Adrenal gland (tissue), 12 donors: ENCODE measurements around the gene SOX2. TPM values are rescaled to one million over a fixed set of nuclear protein-coding genes. Genes with fewer than 3 reads are reported as not detected.

ENCODE experiments used
- DNase-seq, 7 donors: peaks; one replicate each; pipeline ENCODE4 v3.0.0-alpha.2; 2019 to 2020
- H3K27ac ChIP-seq, 5 donors: fragments of 200-600 bp; sonication (generic) in 4 of 5; 1 replicate in 3 of 5; 2 replicates in 2 of 5; pipeline versions ENCODE4 v1.5.1 to v1.8.0; 2016 to 2020; ENCODE audit warnings: mild to moderate bottlenecking in 1 of 5
- H3K27me3 ChIP-seq: fragments of 200-600 bp; 2 replicates; pipeline ENCODE4 v1.8.0; 2021
- H3K36me3 ChIP-seq, 2 donors: fragments of 200-600 bp; replicated peaks in 1 of 2; 1 replicate in 1 of 2; 2 replicates in 1 of 2; pipeline versions ENCODE4 v1.5.1 to v1.8.0; 2018 to 2022
- H3K4me1 ChIP-seq, 2 donors: fragments of 200-600 bp; replicated peaks in 1 of 2; 1 replicate in 1 of 2; 2 replicates in 1 of 2; pipeline versions ENCODE4 v1.5.1 to v1.8.0; 2018 to 2021
- H3K4me3 ChIP-seq, 4 donors: fragments of 200-600 bp; sonication (generic) in 3 of 4; one replicate each; pipeline ENCODE4 v1.5.1; 2016 to 2018
- H3K9me3 ChIP-seq, 3 donors: fragments of 200-600 bp; sonication (generic) in 1 of 3; replicated peaks in 1 of 3; 1 replicate in 2 of 3; 2 replicates in 1 of 3; pipeline versions ENCODE4 v1.5.1 to v1.8.0; 2016 to 2021
- CTCF ChIP-seq, 6 experiments: fragments of 450-650 bp in 4 of 6; fragments of 200-600 bp in 2 of 6; sonication (generic) in 1 of 6; IDR thresholded peaks; 1 replicate in 5 of 6; 2 replicates in 1 of 6; pipeline versions ENCODE4 v1.5.1 to v1.8.0; 2016 to 2021; ENCODE audit warnings: antibody characterized with exemption in 6 of 6, mild to moderate bottlenecking in 2 of 6, moderate library complexity in 1 of 6
- POLR2A ChIP-seq, 2 donors: fragments of 450-650 bp; IDR thresholded peaks; one replicate each; pipeline ENCODE4 v1.6.1; 2017; ENCODE audit warnings: antibody characterized with exemption in 2 of 2, mild to moderate bottlenecking in 2 of 2, moderate library complexity in 1 of 2
- WGBS, 4 donors: extraction: QIAGEN DNeasy Blood & Tissue Kit in 2 of 4; methylation state at CpG; one replicate each; pipeline versions ENCODE4 v1.1.5 to v1.1.7; 2013 to 2017; 5-methylcytosine and 5-hydroxymethylcytosine counted together
- intact Hi-C, 2 donors: fragments of 100-400 bp; cut with DNase I; formaldehyde crosslinking; loops; one replicate each; pipeline versions ENCODE4 v1.14.1 to v1.15.0; 2022 to 2023
- polyA plus RNA-seq, 3 donors: library from polyadenylated mRNA; stranded (reverse); fragments of 200-250 nt in 2 of 3; fragments of 350-450 nt in 1 of 3; fragmentation: Illumina TruSeq in 1 of 3; extraction: RNeasy Lipid Tissue Mini Kit (QIAGEN cat#74804) in 1 of 3; gene quantifications; one replicate each; pipeline ENCODE4 v1.2.3, GENCODE V29; 2013 to 2014
- total RNA-seq, 9 donors: library from RNA; depleted of rRNA in 4 of 9; stranded (reverse); fragments of >200 nt in 4 of 9; fragments of 120-200 nt in 1 of 9; fragmentation: NEBNext Ultra II Directional in 1 of 9; extraction: Animal tissue kit (Norgen Biotek cat#: 25700) in 1 of 9; gene quantifications; one replicate each; pipeline versions ENCODE4 v1.1.0 to v1.2.4, GENCODE V29; 2013 to 2023
- donor health status: healthy with polysubstance abuse.
- donor health status: Bipolar disorder and iron deficiency.
- donor health status: DM: yes; HTN: yes; CAD: no.
- donor health status: DM: no; HTN: no; CAD: no.
- donor health status: DM: no; HTN: no; CAD: no.
- donor health status: DM: yes; HTN: yes; CAD: no.

Gene SOX2
- total and polyA plus RNA-seq, 12 donors, result 0.18 to 1.2 (median 0.54) TPM; not detected in 3

DNA sequence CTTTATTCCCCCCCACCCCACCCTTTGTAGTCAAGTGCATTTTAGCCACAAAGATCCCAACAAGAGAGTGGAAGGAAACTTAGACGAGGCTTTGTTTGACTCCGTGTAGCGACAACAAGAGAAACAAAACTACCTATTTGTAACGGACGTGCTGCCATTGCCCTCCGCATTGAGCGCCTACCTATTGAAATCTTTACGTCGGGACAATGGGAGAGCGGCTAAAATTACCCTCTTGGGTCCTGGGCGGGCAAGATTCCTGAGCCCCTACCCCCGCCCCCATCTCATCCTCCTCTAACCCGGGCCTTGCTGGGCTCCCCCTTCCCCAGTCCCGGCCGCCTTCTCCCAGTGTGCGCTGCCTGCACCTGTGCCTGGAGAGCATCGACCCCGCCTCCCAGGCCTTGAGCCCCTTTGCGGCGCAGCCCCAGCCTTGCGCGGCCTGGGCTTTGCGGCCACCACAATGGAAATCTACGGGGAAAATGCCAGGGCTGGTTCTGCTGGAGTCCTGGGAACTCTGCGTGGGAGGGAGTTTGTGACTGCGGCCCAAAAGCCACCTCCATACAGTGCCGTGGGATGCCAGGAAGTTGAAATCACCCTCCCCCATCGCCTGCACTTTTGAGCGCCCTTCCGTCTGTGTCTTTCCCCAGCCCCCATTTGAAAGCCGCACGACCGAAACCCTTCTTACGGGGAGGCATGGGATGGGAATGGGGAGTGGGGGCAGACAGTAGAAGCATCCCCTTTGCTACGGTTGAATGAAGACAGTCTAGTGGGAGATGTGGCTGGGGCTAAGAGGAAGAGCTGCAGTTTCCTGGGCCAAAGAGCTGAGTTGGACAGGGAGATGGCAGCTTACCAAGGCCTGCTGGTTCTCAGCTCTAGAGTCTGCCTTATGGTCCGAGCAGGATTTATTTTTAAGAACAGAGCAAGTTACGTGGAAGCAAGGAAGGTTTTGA lies 1.1 kb upstream of the SOX2 start:
- TF ChIP-seq CTCF (IDR thresholded peaks at IDR 0.05) (no peak), POLR2A (IDR thresholded peaks at IDR 0.05) (no peak)
- no peak for DNase-seq
- 11 to 20% (median 13%) methylated on average over 17 to 37 of the region's 37 CpGs for WGBS, 4 donors
- no peak overlapping the region for H3K4me3 ChIP-seq
- H3K27me3 ChIP-seq, result peaks cover 100% of the 10 kb centered on the region
- no peak overlapping the region for H3K27ac ChIP-seq
- H3K9me3 ChIP-seq, result no peaks in the 10 kb centered on the region
- peaks cover 8 to 12% of the 10 kb centered on the region in 2 donors for H3K4me1 ChIP-seq
- intact Hi-C loops, result loop anchor here (5.0 to 10.0 kb wide), 3 partner anchors 544 to 977 kb away; no protein-coding TSS in a partner anchor
- H3K36me3 ChIP-seq, result no peaks in the 10 kb centered on the region

- intact Hi-C loops, result loop anchor here (5.0 to 10.0 kb wide), 3 partner anchors 543 to 975 kb away; no protein-coding TSS in a partner anchor
- Histone ChIP-seq H3K4me1 (peaks cover 8 to 12% of the 10 kb centered on the region in 2 donors), H3K27me3 (peaks cover 98% of the 10 kb centered on the region), H3K27ac (no peak overlapping the region), H3K9me3 (no peaks in the 10 kb centered on the region), H3K4me3 (peak overlapping the region in 1 of 4 donors; percentile 47), H3K36me3 (no peaks in the 10 kb centered on the region)
- no peak for TF ChIP-seq POLR2A (IDR thresholded peaks at IDR 0.05)
- TF ChIP-seq CTCF (IDR thresholded peaks at IDR 0.05), result no peak
- 1 to 3% (median 2%) methylated on average over 12 to 44 of the region's 44 CpGs for WGBS, 4 donors
- DNase-seq, result no peak
Observed at GRCh38 chr3:181712226-181712552, 464 bp downstream of the SOX2 start.

GRCh38 chr3:181712553-181713279 lies 991 bp downstream of the SOX2 start:
- no peaks in the 10 kb centered on the region for H3K36me3 ChIP-seq
- H3K27me3 ChIP-seq, result peaks cover 98% of the 10 kb centered on the region
- 4 to 19% (median 6%) methylated on average over 11 to 65 of the region's 65 CpGs for WGBS, 4 donors
- no peaks in the 10 kb centered on the region for H3K9me3 ChIP-seq
- H3K27ac ChIP-seq, result no peak overlapping the region
- DNase-seq, result no peak
- intact Hi-C loops, result loop anchor here (5.0 to 10.0 kb wide), 3 partner anchors 542 to 975 kb away; no protein-coding TSS in a partner anchor
- peaks cover 8 to 12% of the 10 kb centered on the region in 2 donors for H3K4me1 ChIP-seq
- TF ChIP-seq POLR2A (IDR thresholded peaks at IDR 0.05) (no peak), CTCF (IDR thresholded peaks at IDR 0.05) (no peak)
- peak overlapping the region in 1 of 4 donors; percentile 47 for H3K4me3 ChIP-seq

- Histone ChIP-seq H3K4me1 (peaks cover 8 to 12% of the 10 kb centered on the region in 2 donors), H3K27me3 (peaks cover 96% of the 10 kb centered on the region), H3K4me3 (no peak overlapping the region), H3K36me3 (no peaks in the 10 kb centered on the region), H3K27ac (no peak overlapping the region), H3K9me3 (no peaks in the 10 kb centered on the region)
- TF ChIP-seq CTCF (IDR thresholded peaks at IDR 0.05) (no peak), POLR2A (IDR thresholded peaks at IDR 0.05) (no peak)
- intact Hi-C loops, result loop anchor here (5.0 to 10.0 kb wide), 3 partner anchors 542 to 974 kb away; no protein-coding TSS in a partner anchor
- no peak for DNase-seq
- 12 to 15% (median 13%) methylated on average over 11 of the region's 11 CpGs for WGBS, 4 donors
Observed at GRCh38 chr3:181713280-181713647, 1.5 kb downstream of the SOX2 start.
